NT2/D1 (cell line): Measurements from ENCODE around the gene DPEP1.

Experiments used
- SUZ12 ChIP-seq: IDR thresholded peaks from 2 replicates; pipeline ENCODE4 v1.6.1; 2011; ENCODE audit not compliant: insufficient read length, insufficient read depth; ENCODE audit errors: extremely low read depth
- YY1 ChIP-seq: IDR thresholded peaks from 2 replicates; pipeline ENCODE4 v1.6.1; 2011; ENCODE audit not compliant: insufficient read length, insufficient read depth
- ZNF274 ChIP-seq: IDR thresholded peaks from 2 replicates; pipeline ENCODE4 v1.6.1; 2011; ENCODE audit warnings: mild to moderate bottlenecking, low read depth, low read length

DNA sequence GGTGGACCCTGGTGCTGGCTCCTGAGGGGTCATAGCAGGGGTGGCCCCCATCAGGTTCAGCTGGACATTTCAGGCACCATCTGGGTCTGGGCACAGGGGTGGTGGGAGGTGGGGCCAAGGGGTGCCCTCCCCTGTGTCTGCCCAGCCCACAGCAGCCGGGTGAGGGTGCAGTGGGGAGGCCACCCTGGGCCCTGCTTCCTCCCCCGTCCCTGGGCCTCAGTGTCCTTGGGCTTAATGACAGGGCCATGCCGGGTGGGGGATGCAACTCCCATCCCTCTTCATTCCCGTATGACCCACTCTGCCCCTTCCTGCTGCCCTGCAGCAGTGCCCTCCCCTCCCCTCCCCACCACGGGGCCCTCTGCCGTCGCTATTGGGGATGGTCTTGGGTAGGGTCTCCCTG lies 27.2 kb upstream of the DPEP1 start:
- TF ChIP-seq SUZ12 (no peak), ZNF274 (no peak), YY1 (no peak)
